Mesenteric fat pad (tissue), 1 donor: ENCODE data around the gene MED26. TPM values are rescaled to one million over a fixed set of nuclear protein-coding genes. Genes with fewer than 3 reads are reported as not detected.
A peak's percentile ranks its signal among the peaks of the same experiment; 100 is the strongest.
"Not testable (repeated sequence)": the region's sequence is repeated elsewhere in the genome, so short reads cannot be mapped to it uniquely, and the experiment has no call there.

Experiments used
- DNase-seq: peaks from one replicate; pipeline ENCODE4 v3.0.0-alpha.2; 2020; ENCODE audit warnings: low spot score
- long read RNA-seq: library from polyadenylated mRNA; unstranded; transcript quantifications from one replicate; pipeline ENCODE4 v2.0.0, GENCODE V29; 2020
- total RNA-seq: library from RNA; stranded (reverse); fragmentation: NEBNext Ultra II Directional; extraction: Animal tissue kit (Norgen Biotek cat#: 25700); gene quantifications from one replicate; pipeline ENCODE4 v1.2.1, GENCODE V29; 2021
- donor health status: DM: yes; HTN: yes; CAD: no.

MED26 gene
- total RNA-seq: 12.7 TPM
- long read RNA-seq, partial matches to known transcripts: 0 of 3 reads
- long read RNA-seq, other reads (novel, unspliced or antisense): 0 of 3 reads

DNA sequence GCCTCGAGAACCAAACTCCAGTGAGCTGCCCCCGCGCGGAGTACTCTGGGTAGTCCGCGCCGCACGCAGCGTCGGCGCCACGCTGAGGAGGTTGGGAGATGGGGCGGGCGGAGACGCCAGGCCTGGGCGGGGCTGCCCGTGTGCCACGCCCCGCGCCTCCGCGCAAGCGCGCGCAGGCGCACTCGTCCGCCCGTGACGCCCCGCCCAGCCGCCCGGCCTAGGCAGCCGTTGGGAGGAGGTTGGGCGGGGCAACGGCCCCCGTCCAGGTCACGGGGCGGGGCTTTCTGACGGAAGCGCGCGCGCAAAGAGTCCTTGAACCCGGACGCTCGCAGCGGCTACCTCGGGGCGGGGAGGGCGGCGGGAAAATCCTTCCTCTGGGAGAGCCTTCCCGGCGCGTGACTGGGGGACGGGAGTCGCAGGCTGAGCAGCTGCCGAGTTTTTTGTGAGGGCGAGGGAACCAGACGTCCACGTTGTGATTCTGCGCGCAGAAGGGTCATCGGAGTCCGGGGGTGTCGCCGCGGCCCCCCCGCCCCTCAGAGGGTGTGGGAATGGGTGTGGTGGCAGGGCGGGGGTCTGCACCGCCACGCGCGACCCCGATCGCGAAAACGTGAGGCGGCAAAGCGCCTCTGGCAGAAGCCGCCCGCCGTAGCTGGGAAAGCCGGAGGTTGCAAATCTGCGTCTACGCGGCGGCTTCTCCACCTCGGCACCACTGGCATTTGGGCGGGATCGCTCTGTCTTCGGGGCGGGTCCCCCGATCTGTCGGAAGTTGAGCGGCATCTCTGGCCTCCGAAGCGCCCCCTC lies at the start of gene MED26:
Gene MED26 (minus strand): TSS at position 22 of the 801 bp plus-strand sequence. CDS start 261 bp downstream, outside the sequence.
- peak; percentile 99 for DNase-seq

GRCh38 chr19:16677055-16677454 lies 49.1 kb upstream of the MED26 start:
- DNase-seq: no peak

DNA sequence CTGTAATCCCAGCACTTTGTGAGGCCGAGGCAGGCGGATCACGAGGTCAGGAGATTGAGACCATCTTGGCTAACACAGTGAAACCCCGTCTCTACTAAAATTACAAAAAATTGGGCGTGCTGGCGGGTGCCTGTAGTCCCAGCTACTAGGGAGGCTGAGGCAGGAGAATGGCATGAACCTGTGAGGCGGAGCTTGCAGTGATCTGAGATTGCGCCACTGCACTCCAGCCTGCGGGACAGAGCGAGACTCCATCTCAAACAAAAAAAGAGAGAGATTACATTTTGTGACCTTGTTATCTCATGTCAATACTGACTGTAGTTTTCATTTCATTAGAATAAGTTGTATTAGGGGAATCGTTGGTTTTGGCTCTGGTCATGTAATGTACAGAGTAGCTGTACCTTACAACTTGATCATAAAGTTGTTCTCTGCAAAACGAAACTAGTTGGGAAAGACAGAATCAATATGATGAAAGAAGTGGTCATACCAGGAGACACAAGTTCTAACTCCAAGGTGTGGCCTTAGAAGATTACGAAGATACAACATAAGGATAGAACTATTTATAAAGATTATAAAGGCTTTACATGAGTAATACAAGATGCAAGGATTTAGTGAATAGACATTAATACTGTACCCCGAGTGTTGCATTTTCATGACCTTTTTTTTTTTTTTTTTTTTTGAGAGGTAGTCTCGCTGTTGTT lies 48.2 kb upstream of the MED26 start:
- no peak for DNase-seq

GRCh38 chr19:16673839-16674238 lies 45.8 kb upstream of the MED26 start:
- DNase-seq: not testable (repeated sequence)

DNA sequence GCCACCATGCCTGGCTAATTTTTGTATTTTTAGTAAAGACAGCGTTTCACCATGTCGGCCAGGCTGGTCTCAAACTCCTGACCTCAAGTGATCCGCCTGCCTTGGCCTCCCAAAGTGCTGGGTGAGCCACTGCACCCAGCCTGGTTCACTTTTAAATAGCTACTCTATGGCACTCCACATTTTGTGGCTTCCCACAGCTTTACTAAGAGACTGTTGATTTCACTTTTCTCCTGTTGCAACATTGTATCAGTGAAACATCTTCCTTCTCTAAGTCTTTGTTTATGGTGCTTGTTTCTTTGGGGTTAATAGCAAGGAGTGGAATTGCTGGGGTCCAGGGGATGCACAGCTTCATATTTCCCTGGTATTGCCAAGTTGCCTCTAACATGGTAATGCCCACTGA lies 45.2 kb upstream of the MED26 start:
- DNase-seq: no peak

- no peak for DNase-seq
Measured at GRCh38 chr19:16671652-16672274, 43.8 kb upstream of the MED26 start.

- DNase-seq: no peak
Measured at GRCh38 chr19:16670291-16670690, 42.3 kb upstream of the MED26 start.

GRCh38 chr19:16668702-16669101 lies 40.7 kb upstream of the MED26 start:
- not testable (repeated sequence) for DNase-seq

DNA sequence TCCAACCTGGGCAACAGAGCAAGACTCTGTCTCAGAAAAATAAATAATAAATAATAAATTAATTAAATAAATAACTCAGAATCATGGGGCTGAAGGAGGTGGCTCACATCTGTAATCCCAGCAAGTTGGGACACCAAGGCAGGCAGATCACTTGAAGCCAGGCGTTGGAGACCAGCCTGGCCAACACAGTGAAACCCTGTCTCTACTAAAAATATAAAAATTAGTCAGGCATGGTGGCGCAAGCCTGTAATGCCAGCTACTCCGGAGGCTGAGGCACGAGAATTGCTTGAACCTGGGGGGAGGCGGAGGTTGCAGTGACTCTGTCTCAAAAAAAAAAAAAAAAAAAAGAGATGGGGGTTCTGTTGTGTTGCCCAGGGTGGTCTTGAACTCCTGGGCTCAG lies 40.2 kb upstream of the MED26 start:
- no peak for DNase-seq

DNA sequence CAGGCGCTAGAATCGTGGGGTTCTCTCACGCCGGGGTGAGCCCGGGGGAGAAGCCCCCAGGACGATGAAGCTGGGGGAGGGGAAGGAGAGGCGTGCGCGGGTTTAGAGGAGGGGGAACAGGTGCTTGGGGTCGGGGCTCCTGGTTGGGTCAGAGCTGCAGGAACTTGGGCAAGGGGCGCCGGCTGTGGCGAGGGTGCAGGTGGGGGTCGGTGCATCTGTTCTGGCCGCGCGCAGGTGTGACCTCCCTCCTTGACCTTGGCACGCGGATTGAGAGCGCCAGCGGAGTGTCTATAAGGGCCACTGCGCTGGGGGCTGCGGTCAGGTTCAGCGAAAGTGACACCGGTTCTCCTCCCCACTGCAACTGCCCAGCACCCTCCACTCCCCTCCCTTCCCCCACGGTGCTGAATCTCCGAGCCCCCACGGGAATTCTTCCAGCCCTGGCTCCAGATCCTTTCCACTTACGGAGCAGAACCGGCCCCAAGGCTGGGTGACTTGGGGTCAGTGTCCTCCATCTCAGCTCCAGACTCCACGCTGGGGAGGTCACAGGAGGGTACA lies 33.6 kb upstream of the MED26 start:
- no peak for DNase-seq

- DNase-seq: no peak
Measured at GRCh38 chr19:16660763-16661479, 32.9 kb upstream of the MED26 start, which contains the start of gene TMEM38A. TSS of gene TMEM38A (plus strand) at chr19:16661139. CDS start at chr19:16661218, 79 bp downstream.

GRCh38 chr19:16659832-16660708 lies 32.1 kb upstream of the MED26 start, which contains the start of gene SMIM7:
TSS of gene SMIM7 (minus strand) at chr19:16660144. CDS start at chr19:16660110, 34 bp downstream.
- DNase-seq: peak; percentile 99

- DNase-seq: no peak
Measured at GRCh38 chr19:16659464-16659831, 31.4 kb upstream of the MED26 start.

DNA sequence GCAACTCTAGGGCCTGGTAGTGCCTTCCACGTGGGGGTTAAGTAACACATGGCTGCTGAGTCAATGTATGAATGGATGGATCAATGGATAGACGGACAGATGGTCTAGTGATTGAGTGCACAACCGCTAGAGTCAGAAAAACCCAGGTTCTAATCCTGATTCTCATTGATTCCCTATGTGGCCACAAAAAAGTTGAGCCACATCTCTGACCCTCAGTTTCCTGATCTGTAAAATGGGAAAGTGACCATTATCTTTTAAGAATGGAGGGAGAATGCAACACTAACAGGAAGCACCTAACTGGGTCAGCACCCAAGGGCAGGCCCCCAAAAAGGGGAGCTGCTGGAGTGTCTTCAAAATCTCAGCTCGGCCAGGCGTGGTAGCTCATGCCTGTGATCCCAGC lies 29.4 kb upstream of the MED26 start:
- DNase-seq: no peak

- no peak for DNase-seq
Measured at GRCh38 chr19:16655727-16656126, 27.7 kb upstream of the MED26 start.

GRCh38 chr19:16654627-16655026 lies 26.6 kb upstream of the MED26 start:
- DNase-seq: no peak

DNA sequence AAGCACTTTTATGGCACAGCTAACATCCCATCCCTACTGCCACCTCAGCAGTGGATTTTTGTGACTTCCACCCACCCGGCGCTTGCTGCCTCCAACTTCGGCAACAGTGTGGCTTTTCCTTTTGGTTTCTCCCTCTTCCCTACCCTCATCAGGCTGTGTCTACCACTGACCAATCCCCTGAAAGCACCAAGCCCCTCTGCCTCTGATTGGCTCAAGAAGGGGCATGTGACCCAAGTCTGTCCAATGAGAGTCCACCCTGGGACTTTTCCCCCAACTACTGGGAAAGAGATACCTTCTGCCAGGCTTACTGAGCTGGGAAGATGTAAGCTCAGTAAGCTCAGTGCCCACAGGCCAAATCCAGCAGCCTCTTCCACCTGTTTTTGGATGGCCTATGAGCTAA lies 26.1 kb upstream of the MED26 start:
- no peak for DNase-seq

- no peak for DNase-seq
Measured at GRCh38 chr19:16652854-16653253, 24.9 kb upstream of the MED26 start.

DNA sequence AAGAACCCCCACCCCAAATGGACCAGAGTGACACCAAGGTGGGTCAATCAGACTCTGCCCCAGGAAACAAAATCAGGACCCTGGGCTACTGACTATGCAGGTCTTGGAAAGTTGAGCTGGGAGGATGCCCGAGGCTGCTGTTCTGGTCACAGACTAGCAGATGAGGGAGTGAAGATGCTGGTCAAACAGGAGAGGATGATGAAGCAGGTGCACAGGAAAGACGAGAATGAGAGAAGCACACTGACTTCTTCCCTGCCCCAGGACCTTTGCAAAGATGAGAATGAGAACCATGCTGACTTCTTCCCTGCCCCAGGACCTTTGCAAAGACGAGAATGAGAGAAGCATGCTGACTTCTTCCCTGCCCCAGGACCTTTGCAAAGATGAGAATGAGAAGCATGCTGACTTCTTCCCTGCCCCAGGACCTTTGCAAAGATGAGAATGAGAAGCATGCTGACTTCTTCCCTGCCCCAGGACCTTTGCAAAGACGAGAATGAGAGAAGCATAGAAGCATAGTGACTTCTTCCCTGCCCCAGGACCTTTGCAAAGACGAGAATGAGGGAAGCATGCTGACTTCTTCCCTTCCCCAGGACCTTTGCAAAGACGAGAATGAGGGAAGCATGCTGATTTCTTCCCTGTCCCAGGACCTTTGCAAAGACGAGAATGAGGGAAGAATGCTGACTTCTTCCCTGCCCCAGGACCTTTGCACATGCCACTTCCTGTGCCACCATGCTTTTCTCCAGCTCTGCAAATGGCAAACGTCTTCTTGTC lies 23.6 kb upstream of the MED26 start:
- not testable (repeated sequence) for DNase-seq
